Lung (tissue), 12 donors: Measurements from ENCODE around the gene HS6ST2. TPM values are rescaled to one million over a fixed set of nuclear protein-coding genes. Genes with fewer than 3 reads are reported as not detected.

ENCODE experiments used
- ATAC-seq: fragments of 200-7000 bp; cut with Tn5 transposase; one replicate; pipeline ENCODE4 v1.9.1; 2020; ENCODE audit warnings: moderate number of reproducible peaks; ENCODE audit not compliant: insufficient read depth, low FRiP score
- DNase-seq, 3 donors: peaks; one replicate each; pipeline ENCODE4 v3.0.0-alpha.2; 2013 to 2017
- H3K27ac ChIP-seq, 2 donors: one replicate each; pipeline ENCODE4 v1.5.1; 2013; ENCODE audit warnings: mild to moderate bottlenecking in 2 of 2, moderate library complexity in 2 of 2, control low read depth in 1 of 2, inconsistent platforms in 1 of 2, low read depth in 1 of 2, low read length in 1 of 2
- H3K27me3 ChIP-seq, 3 donors: one replicate each; pipeline ENCODE4 v1.5.1; 2013; ENCODE audit warnings: low read length in 2 of 3; ENCODE audit not compliant: control insufficient read depth in 3 of 3, insufficient read depth in 3 of 3
- H3K36me3 ChIP-seq, 4 donors: one replicate each; pipeline ENCODE4 v1.5.1; 2013; ENCODE audit warnings: low read length in 4 of 4, mild to moderate bottlenecking in 1 of 4, moderate library complexity in 1 of 4; ENCODE audit not compliant: control insufficient read depth in 4 of 4, insufficient read depth in 4 of 4
- H3K4me1 ChIP-seq, 5 donors: one replicate each; pipeline ENCODE4 v1.5.1; 2013; ENCODE audit warnings: low read length in 5 of 5, mild to moderate bottlenecking in 2 of 5, moderate library complexity in 1 of 5; ENCODE audit not compliant: control insufficient read depth in 5 of 5, insufficient read depth in 5 of 5
- H3K4me3 ChIP-seq: one replicate; pipeline ENCODE4 v1.5.1; 2013; ENCODE audit warnings: mild to moderate bottlenecking, control low read depth, moderate library complexity
- H3K9ac ChIP-seq, 2 donors: one replicate each; pipeline ENCODE4 v1.5.1; 2013; ENCODE audit warnings: low read length in 2 of 2, control low read depth in 1 of 2; ENCODE audit not compliant: insufficient read depth in 1 of 2
- H3K9me3 ChIP-seq, 4 donors: one replicate each; pipeline ENCODE4 v1.5.1; 2013; ENCODE audit warnings: low read length in 3 of 4, mild to moderate bottlenecking in 1 of 4, moderate library complexity in 1 of 4; ENCODE audit not compliant: control insufficient read depth in 4 of 4, insufficient read depth in 3 of 4
- WGBS, 2 donors: extraction: QIAGEN DNeasy Blood & Tissue Kit; methylation state at CpG; one replicate each; pipeline ENCODE4 v1.1.7; 2013; 5-methylcytosine and 5-hydroxymethylcytosine counted together
- polyA plus RNA-seq, 2 donors: library from polyadenylated mRNA; stranded (reverse); fragments of 200-250 nt; gene quantifications; one replicate each; pipeline ENCODE4 v1.2.1, GENCODE V29; 2013
- total RNA-seq, 2 donors: library from RNA; depleted of rRNA in 1 of 2; stranded (reverse); fragments of >200 nt in 1 of 2; gene quantifications; one replicate each; pipeline ENCODE4 v1.2.1, GENCODE V29; 2014 to 2021
- TF ChIP-seq, protein P1 (sequence below): IDR thresholded peaks from 2 replicates; pipeline ENCODE4 v1.5.1; 2012; ENCODE audit warnings: mild to moderate bottlenecking; ENCODE audit errors: control extremely low read depth, extremely low read depth
- donor health status: control.
- donor health status: control.
- donor health status: Bipolar disorder and iron deficiency.
- donor health status: healthy.
- donor health status: DM: yes; HTN: yes; CAD: no.

Gene HS6ST2
- total and polyA plus RNA-seq, 4 donors: 0.28 to 14.3 (median 2.2) TPM

DNA sequence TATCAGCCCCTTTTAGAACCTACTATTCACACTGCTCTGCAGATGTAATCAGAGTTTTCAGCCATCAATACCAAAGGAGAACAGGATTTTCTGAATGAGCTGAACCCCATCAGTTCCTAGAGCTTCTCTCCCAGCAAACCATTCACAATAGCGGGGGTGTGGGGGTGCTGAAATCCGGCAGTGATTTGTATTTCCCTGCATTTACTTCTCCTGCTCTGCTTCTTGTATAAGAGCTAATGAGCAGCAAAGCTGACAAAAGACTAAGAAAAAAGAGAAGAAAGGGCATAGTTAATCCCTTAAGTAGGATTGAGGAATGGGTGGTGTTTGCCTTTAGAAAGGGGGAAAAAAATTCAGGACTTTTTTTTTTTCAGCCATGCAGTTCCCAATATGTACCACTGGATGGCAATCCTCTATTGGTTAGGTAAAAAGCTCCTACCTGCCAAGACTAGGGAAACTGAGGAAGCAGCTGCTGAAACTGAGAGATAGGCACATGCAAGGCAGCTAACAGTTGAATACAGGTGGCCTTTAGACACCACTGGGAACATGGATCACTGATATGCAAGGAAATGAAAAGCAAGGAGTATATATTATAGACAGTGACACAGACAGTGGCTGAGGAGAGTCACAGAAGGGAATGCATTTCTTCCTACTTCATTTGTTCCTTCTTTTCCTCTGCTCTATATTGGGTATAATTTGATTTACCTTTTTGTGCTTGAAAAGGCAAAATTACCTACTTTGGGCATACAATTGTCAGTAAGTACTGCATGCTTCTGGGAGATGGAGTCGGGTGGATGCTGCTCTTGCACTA lies 217.9 kb downstream of the HS6ST2 start:
- Histone ChIP-seq H3K9ac (no peak overlapping the region), H3K36me3 (no peaks in the 10 kb centered on the region), H3K9me3 (no peaks in the 10 kb centered on the region), H3K4me1 (peaks cover 0 to 1% (median 0%) of the 10 kb centered on the region in 5 donors), H3K27me3 (peaks cover 0 to 36% (median 12%) of the 10 kb centered on the region in 3 donors), H3K4me3 (no peak overlapping the region), H3K27ac (no peak overlapping the region)
- TF ChIP-seq, protein P1, sequence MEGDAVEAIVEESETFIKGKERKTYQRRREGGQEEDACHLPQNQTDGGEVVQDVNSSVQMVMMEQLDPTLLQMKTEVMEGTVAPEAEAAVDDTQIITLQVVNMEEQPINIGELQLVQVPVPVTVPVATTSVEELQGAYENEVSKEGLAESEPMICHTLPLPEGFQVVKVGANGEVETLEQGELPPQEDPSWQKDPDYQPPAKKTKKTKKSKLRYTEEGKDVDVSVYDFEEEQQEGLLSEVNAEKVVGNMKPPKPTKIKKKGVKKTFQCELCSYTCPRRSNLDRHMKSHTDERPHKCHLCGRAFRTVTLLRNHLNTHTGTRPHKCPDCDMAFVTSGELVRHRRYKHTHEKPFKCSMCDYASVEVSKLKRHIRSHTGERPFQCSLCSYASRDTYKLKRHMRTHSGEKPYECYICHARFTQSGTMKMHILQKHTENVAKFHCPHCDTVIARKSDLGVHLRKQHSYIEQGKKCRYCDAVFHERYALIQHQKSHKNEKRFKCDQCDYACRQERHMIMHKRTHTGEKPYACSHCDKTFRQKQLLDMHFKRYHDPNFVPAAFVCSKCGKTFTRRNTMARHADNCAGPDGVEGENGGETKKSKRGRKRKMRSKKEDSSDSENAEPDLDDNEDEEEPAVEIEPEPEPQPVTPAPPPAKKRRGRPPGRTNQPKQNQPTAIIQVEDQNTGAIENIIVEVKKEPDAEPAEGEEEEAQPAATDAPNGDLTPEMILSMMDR: no peak
- ATAC-seq (no peak), DNase-seq (no peak)
- WGBS, 2 donors: 80 to 85% methylated on average over 3 of the region's 3 CpGs

DNA sequence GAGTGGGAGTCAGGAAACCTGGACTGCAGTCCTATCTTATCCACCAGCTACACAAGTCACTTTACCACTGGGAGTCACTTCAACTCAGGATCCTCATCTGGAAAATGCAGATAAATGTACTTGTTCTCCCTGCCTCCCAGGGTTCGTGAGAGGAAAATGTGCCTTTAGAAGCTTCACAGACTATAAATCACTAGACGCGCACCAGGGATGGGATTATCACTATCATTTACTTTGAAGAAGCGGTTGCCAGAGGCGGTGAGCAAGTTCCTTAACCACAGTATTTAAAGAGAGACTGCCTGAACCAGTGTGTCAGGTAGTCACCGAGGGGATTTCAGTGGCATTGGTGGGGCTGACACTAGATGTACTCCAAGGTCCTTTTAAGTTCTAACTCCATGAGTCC lies 219.5 kb downstream of the HS6ST2 start:
- Histone ChIP-seq H3K4me3 (no peak overlapping the region), H3K27ac (no peak overlapping the region), H3K4me1 (peaks cover 0 to 1% (median 0%) of the 10 kb centered on the region in 5 donors), H3K36me3 (no peaks in the 10 kb centered on the region), H3K9me3 (no peaks in the 10 kb centered on the region), H3K9ac (no peak overlapping the region), H3K27me3 (peaks cover 0 to 35% (median 12%) of the 10 kb centered on the region in 3 donors)
- ATAC-seq: no peak
- DNase-seq: no peak
- TF ChIP-seq, protein P1: no peak
- WGBS, 2 donors: 72 to 77% methylated on average over 6 of the region's 6 CpGs

DNA sequence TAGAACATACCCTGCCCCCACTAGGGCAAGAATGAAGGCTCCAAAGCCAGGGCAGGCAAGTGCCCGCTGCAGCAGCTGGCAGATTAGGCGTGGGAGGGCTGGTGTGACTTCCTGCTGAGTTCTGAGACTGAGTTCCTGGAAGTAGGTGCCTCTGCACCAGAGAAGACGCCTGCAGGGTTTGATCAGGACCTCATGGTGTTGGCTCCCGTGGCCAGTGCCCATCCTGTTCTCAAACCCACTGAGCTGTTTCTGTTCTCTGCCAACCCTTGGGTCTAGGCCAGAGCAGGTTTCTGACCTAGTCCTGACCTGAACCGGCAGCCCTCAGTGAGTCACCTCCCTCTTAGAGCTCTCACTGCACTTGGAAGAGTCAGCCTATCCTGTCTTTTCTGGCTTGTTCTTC lies 220.7 kb downstream of the HS6ST2 start:
- no peak overlapping the region for H3K4me3 ChIP-seq
- H3K36me3 ChIP-seq: no peaks in the 10 kb centered on the region
- H3K27me3 ChIP-seq: peaks cover 0 to 31% (median 15%) of the 10 kb centered on the region in 3 donors
- no peak for ATAC-seq
- peaks cover 0 to 1% (median 0%) of the 10 kb centered on the region in 5 donors for H3K4me1 ChIP-seq
- 28 to 38% methylated on average over 4 to 5 of the region's 5 CpGs for WGBS, 2 donors
- no peak overlapping the region for H3K27ac ChIP-seq
- DNase-seq: no peak
- TF ChIP-seq, protein P1: no peak
- no peak overlapping the region for H3K9ac ChIP-seq
- no peaks in the 10 kb centered on the region for H3K9me3 ChIP-seq
